Stimulated activated naive CD8-positive, alpha-beta T cell treated with anti-CD3 and anti-CD28 coated beads, Interleukin-15, Interleukin-2, amounts not matched to agents 100 ng/mL and 50 ng/mL, for 24 hours (primary cell): ENCODE measurements around the gene CDIPT.
A peak's percentile ranks its signal among the peaks of the same experiment; 100 is the strongest.
"Not testable (repeated sequence)": the region's sequence is repeated elsewhere in the genome, so short reads cannot be mapped to it uniquely, and the experiment has no call there.

Experiments
- H3K27ac Mint-ChIP-seq: one replicate; pipeline ENCODE4 v1.8.0; 2021; ENCODE audit warnings: mild to moderate bottlenecking, mixed read lengths
- H3K27me3 Mint-ChIP-seq: one replicate; pipeline ENCODE4 v1.8.0; 2021; ENCODE audit warnings: mixed read lengths
- H3K36me3 Mint-ChIP-seq: one replicate; pipeline ENCODE4 v1.8.0; 2021; ENCODE audit warnings: low read depth, mixed read lengths
- H3K4me1 Mint-ChIP-seq: one replicate; pipeline ENCODE4 v1.8.0; 2021; ENCODE audit warnings: low read depth, mixed read lengths
- H3K4me3 Mint-ChIP-seq: one replicate; pipeline ENCODE4 v1.8.0; 2021; ENCODE audit warnings: mild to moderate bottlenecking, mixed read lengths
- H3K9me3 Mint-ChIP-seq: one replicate; pipeline ENCODE4 v1.8.0; 2021; ENCODE audit warnings: mixed read lengths

The CDIPT gene, protein sequence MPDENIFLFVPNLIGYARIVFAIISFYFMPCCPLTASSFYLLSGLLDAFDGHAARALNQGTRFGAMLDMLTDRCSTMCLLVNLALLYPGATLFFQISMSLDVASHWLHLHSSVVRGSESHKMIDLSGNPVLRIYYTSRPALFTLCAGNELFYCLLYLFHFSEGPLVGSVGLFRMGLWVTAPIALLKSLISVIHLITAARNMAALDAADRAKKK

DNA sequence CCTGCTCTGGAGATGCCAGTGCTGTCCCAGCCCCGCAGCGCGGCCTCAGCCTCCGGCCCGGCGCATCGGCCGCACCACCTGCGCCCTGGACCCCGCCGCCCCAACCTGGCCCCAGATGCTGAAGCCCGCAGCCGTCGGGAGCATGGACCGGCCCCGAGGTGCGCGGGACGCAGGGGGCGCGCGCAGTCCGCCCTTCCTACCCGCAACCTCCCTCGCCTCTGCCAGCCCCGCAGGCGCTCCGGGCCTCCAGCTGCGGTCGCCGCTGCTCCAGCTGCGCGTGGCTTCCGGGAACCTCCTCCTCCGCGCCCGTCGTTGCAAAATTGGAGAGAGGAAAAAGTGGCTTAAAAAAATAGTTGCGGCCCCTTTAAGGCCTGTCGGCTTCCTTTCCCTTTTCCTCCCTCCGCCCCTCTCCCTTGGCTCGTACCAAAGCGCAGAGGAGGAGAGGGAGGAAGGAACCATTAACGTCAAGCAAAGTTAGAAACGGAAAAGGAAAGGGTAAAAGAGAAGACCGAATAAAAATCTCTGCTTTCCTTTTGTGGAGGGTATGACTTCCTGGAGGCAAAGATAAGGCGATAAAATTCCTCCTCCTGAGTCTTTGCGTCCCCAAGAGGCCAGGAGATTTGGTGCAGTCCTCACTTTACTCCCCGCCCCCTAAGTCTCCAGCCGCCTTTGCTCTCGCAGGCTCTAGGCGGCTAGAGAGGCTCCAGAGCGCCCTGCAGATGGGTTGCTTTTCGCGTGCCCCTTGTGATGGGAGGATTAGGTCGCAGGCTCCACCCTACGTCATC, at the start of gene CDIPT:
Gene CDIPT, minus strand, starts transcription at position 343 of the 785 bp plus-strand sequence. CDS start 369 bp downstream, outside the sequence.
- H3K9me3 Mint-ChIP-seq, result no peaks in the 10 kb centered on the region
- H3K36me3 Mint-ChIP-seq, result peaks cover 23% of the 10 kb centered on the region
- H3K27me3 Mint-ChIP-seq, result no peaks in the 10 kb centered on the region
- H3K4me3 Mint-ChIP-seq, result peak within 1 kb of the TSS; percentile 99
- peak within 1 kb of the TSS; percentile 100 for H3K27ac Mint-ChIP-seq
- H3K4me1 Mint-ChIP-seq, result peaks cover 18% of the 10 kb centered on the region

DNA sequence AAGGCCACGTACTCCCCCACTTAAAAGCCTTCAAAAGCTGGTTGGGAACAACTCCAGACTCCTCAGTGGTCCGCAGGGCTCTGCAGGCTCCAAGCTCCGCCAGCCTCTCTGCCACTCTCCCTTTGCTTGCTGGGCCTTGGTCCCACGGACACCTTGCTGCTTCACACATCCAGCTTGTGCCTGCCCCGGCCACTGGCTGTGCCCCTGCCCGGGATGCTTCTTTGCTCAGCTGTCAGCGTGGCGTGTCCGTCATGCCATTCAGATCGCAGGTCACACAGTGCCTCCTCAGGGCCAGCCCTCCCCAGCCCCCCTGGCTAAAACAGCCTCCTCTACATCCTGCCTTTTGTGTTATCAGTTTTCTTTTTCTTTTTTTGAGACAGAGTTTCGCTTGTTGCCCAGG, 49.1 kb upstream of the CDIPT start:
- Mint-ChIP-seq H3K4me3 (no peak overlapping the region), H3K27ac (no peak overlapping the region), H3K9me3 (no peaks in the 10 kb centered on the region), H3K36me3 (peaks cover 31% of the 10 kb centered on the region), H3K27me3 (no peaks in the 10 kb centered on the region), H3K4me1 (peaks cover 16% of the 10 kb centered on the region)

DNA sequence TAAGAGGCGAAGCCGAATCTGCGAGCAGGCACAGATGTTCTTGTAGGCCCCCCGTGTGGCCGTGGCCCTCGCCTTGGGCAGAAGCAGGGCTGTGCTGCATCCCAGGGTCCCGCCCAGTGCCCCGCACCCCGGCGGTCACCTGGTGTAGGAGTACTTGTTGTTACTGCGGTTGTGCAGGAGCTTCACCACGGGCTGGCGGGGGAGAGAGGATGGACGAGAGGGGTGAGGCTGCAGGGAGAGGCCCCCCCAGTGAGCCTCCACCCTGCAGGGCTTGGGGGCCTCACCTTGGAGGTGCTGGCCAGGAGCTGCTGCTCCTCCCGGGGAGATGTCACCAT, 48.6 kb upstream of the CDIPT start:
- Mint-ChIP-seq H3K27me3 (no peaks in the 10 kb centered on the region), H3K4me3 (no peak overlapping the region), H3K36me3 (peaks cover 27% of the 10 kb centered on the region), H3K9me3 (no peaks in the 10 kb centered on the region), H3K4me1 (peaks cover 13% of the 10 kb centered on the region), H3K27ac (no peak overlapping the region)

DNA sequence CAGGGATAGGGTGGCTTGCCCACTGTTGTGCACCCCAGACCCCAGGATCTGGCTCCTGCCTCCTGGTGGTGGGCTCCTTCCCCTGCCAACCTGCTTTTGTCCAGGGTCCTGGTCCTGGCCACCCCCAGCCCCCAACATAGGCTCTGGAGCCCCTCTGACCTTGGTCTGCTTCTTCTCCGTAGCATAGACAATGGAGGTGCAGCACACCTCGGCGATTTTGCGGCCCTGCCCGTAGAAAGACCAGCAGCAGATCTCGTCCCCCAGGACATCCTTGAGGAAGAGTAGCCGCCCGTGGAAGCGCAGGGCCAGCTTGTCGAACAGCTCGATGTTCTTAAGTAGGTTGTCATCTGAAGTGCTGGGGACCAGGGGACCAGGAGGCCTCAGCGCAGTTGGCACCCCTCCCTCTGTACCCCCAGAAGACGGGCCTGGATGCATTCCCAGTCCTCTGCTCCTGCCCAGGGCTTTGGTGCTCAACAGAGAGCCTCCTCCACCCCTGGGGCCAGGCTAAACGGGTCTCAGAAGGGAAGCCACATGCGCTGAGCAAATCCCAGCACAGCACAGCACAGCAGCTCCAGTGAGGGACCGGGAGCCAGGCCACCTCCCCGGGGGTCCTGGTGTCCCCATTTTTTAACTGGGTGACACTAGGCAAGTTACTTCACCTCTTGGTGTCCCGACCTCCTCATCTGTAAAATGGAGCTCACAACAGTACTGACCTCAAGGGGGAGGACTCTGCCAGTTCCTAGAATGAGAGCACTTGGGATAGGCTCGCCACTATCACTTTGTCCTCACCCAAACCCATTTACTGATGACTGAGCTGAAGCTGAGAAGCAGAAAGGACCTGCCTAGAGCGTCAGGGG, 48.0 kb upstream of the CDIPT start:
- H3K9me3 Mint-ChIP-seq, result no peaks in the 10 kb centered on the region
- no peaks in the 10 kb centered on the region for H3K27me3 Mint-ChIP-seq
- peaks cover 24% of the 10 kb centered on the region for H3K36me3 Mint-ChIP-seq
- peaks cover 8% of the 10 kb centered on the region for H3K4me1 Mint-ChIP-seq
- no peak overlapping the region for H3K4me3 Mint-ChIP-seq
- no peak overlapping the region for H3K27ac Mint-ChIP-seq

DNA sequence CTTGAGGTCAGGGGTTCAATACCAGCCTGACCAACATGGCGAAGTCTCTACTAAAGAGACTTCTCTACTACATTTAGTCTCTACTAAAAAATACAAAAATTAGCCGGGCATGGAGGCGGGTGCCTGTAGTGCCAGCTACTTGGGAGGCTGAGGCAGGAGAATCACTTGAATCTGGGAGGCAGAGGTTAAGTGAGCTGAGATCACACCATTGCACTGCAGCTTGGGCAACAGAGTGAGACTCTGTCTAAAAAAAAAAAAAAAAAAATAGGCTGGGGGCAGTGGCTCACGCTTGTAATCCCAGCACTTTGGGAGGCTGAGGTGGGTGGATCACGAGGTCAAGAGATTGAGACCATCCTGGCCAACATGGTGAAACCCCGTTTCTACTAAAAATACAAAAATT, 46.8 kb upstream of the CDIPT start:
- not testable (repeated sequence) for H3K27me3 Mint-ChIP-seq, H3K27ac Mint-ChIP-seq, H3K4me3 Mint-ChIP-seq, H3K4me1 Mint-ChIP-seq, H3K9me3 Mint-ChIP-seq
- H3K36me3 Mint-ChIP-seq, result peaks cover 14% of the 10 kb centered on the region

DNA sequence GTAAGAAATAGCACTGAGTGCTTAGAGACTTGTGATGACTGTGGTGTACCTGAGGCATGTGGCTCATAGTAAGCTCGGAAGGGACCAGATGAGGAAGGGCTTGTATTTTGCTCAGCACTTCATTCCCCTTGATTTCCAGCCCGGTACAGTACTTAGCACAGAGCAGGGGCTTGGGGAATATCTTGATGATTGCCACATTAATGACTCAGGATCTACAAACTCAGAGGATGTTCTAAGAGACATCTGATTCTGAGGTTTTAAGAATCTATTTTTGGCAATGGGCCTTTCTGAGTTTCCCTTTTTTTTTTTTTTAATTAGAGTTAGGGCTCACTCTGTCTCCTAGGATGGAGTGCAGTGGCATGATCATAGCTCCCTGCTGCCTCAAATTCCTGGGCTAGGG, 46.4 kb upstream of the CDIPT start:
- Mint-ChIP-seq H3K4me3 (no peak overlapping the region), H3K4me1 (no peaks in the 10 kb centered on the region), H3K36me3 (peaks cover 14% of the 10 kb centered on the region), H3K27me3 (no peaks in the 10 kb centered on the region), H3K9me3 (no peaks in the 10 kb centered on the region), H3K27ac (peak overlapping the region; percentile 37)

DNA sequence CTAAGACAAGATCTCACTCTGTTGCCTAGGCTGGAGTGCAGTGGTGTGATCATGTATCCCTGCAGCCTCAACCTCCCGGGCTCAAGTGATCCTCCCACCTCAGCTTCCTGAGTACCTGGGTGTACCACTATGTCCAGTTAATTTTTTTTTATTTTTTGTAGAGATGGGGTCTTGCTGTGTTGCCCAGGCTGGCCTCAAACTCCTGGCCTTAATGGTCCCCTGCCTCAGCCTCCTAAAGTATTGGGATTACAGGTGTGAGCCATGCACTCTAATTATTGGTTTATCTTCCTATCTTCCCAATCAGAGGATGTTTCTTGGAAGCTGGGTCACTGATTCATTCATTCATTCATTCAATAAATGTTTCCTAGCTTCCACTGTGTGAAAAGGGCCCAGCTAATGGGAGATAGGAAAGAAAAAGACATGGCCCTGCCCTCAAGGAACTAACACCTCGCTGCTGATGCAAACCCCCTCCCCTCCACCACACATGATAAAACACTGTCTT, 45.7 kb upstream of the CDIPT start:
- Mint-ChIP-seq H3K36me3 (peaks cover 14% of the 10 kb centered on the region), H3K4me1 (no peaks in the 10 kb centered on the region), H3K27ac (no peak overlapping the region), H3K27me3 (no peaks in the 10 kb centered on the region), H3K4me3 (no peak overlapping the region), H3K9me3 (no peaks in the 10 kb centered on the region)

DNA sequence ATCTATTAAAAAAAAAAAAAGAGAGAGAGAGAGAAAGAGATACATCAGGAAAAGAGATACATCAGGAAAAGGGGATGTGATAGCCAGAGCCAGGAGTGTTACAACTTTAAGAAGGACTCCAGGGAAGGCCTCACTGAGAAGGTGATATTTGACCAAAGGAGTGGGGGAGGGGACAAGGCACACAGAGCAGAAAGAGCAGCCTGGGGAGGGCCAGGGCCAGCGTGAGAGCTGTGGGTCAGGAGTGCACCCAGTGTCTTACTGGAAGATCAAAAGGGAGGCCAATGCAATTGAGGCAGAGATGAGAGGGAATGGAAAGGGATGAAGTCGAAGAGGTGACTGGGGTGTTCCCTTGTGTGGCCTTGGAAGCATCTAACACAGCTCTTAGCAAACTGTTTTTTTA, 44.9 kb upstream of the CDIPT start:
- Mint-ChIP-seq H3K9me3 (no peaks in the 10 kb centered on the region), H3K36me3 (peaks cover 8% of the 10 kb centered on the region), H3K27ac (no peak overlapping the region), H3K4me1 (peaks cover 4% of the 10 kb centered on the region), H3K4me3 (no peak overlapping the region), H3K27me3 (no peaks in the 10 kb centered on the region)

DNA sequence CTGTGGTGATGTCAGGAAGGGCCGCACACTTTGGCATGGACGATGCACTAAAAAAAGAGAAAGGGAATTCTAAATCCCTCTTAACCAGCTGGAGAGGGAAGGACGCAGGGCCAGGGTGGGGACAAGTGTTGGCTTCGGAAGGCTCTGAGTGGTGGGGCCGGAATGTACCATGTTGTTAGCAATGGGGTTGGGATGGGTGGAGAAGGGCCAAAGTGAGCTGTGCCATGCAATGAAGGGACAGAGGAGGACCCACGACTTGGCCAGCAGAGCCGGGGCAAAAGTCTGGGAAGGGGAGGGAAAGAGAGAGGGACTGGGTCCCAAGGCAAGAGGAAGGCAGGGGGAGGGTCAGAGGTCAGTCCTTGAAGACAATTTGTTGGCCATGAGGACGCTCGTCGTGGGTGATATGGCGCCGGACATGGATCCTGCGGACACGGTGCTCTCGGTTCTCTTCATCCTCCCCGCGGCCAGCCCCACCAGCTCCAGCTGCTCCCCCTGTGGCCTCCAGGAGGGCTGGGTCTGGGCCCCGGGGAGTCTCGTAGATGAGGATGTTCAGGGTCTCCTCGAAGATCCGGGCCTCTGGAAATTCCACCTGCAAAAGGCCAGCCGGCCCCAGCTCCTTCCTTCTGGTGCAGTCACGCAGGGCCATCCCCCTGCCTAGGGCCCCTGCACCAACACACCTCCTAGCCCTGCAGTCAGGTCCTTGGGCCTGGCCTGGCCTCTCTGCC, 43.7 kb upstream of the CDIPT start:
- Mint-ChIP-seq H3K27me3 (no peaks in the 10 kb centered on the region), H3K36me3 (peaks cover 5% of the 10 kb centered on the region), H3K4me3 (no peak overlapping the region), H3K4me1 (peaks cover 4% of the 10 kb centered on the region), H3K9me3 (no peaks in the 10 kb centered on the region), H3K27ac (no peak overlapping the region)

DNA sequence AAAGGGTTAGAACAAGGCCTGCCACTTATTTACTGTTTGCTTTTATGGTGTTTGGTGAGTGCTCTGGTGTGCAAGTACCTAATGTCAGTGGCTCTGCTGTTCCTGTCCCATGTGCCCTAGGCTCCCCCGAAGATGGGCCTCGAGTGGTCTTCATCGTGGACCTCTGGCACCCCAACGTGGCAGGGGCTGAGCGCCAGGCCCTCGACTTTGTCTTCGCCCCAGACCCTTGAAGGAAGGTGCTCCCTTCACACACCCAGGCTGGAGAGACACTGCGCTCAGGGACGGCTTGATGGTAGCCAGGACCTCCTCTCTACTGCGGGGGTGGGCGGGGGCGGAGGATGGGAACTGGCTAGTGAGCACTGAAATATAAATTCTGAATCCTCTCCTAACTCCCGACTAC, 42.6 kb upstream of the CDIPT start:
- Mint-ChIP-seq H3K9me3 (no peaks in the 10 kb centered on the region), H3K27me3 (no peaks in the 10 kb centered on the region), H3K27ac (no peak overlapping the region), H3K4me1 (peaks cover 6% of the 10 kb centered on the region), H3K4me3 (no peak overlapping the region), H3K36me3 (peaks cover 5% of the 10 kb centered on the region)

DNA sequence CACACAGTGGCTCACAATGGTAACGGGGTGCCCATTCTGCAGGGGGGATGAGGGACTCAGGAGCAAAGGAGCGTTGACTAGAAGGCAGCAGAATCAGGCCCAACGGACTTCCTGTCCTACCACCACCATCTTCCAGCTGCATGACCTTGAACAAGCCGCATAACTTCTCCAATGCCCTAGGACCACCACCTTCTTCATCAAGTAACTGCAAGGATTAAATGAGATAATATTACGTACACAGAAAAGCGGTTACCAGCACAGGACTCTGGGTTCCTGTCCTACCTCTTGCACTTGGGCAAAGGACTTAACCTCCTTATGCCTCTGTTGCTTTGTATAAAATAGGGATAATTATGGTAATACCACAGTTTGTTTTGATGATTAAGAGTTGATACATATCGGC, 41.9 kb upstream of the CDIPT start:
- H3K9me3 Mint-ChIP-seq, result no peaks in the 10 kb centered on the region
- no peak overlapping the region for H3K27ac Mint-ChIP-seq
- no peaks in the 10 kb centered on the region for H3K27me3 Mint-ChIP-seq
- no peak overlapping the region for H3K4me3 Mint-ChIP-seq
- peaks cover 10% of the 10 kb centered on the region for H3K4me1 Mint-ChIP-seq
- H3K36me3 Mint-ChIP-seq, result peaks cover 5% of the 10 kb centered on the region

DNA sequence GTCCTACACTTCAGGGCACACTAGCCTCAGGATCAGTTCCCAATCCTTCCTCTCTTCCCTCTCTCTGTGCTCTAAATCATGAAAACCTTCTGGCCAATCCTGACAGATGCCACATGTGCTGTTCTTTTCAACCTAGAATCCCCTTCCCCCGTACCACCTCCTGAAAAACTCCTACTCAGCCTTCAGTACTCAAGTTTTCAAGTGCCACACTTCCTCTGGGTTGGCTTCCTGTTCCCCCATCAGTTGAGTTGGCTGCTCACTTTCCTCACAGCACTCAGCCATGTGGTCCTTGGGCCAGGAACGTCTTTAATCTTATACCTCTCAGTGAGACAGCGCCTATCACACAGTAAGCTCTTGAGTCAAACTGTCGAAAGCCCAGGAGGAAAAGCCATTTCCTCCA, 40.6 kb upstream of the CDIPT start:
- H3K4me1 Mint-ChIP-seq, result peaks cover 10% of the 10 kb centered on the region
- H3K4me3 Mint-ChIP-seq, result no peak overlapping the region
- H3K27ac Mint-ChIP-seq, result no peak overlapping the region

DNA sequence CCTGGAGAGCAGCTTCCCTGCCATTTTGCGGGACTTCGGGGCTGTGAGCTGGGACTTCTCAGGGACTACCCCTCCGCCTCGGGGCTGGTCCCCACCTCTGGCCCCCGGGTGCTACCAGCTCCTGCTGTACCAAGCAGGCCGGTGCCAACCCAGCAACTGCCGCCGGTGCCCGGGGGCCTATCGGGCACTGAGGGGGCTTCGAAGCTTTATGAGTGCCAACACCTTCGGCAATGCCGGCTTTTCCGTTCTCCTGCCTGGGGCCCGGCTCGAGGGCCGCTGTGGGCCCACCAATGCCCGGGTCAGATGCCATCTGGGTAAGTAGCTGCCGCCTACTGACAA, 38.5 kb upstream of the CDIPT start:
- no peaks in the 10 kb centered on the region for H3K9me3 Mint-ChIP-seq
- H3K4me1 Mint-ChIP-seq, result peaks cover 10% of the 10 kb centered on the region
- H3K36me3 Mint-ChIP-seq, result no peaks in the 10 kb centered on the region
- H3K4me3 Mint-ChIP-seq, result peak overlapping the region; percentile 49
- H3K27ac Mint-ChIP-seq, result no peak overlapping the region
- H3K27me3 Mint-ChIP-seq, result peaks cover 22% of the 10 kb centered on the region

More for the DNA sequence above, 40.6 kb upstream of the CDIPT start:
- H3K36me3 Mint-ChIP-seq, result no peaks in the 10 kb centered on the region
- H3K9me3 Mint-ChIP-seq, result no peaks in the 10 kb centered on the region
- H3K27me3 Mint-ChIP-seq, result peaks cover 5% of the 10 kb centered on the region

DNA sequence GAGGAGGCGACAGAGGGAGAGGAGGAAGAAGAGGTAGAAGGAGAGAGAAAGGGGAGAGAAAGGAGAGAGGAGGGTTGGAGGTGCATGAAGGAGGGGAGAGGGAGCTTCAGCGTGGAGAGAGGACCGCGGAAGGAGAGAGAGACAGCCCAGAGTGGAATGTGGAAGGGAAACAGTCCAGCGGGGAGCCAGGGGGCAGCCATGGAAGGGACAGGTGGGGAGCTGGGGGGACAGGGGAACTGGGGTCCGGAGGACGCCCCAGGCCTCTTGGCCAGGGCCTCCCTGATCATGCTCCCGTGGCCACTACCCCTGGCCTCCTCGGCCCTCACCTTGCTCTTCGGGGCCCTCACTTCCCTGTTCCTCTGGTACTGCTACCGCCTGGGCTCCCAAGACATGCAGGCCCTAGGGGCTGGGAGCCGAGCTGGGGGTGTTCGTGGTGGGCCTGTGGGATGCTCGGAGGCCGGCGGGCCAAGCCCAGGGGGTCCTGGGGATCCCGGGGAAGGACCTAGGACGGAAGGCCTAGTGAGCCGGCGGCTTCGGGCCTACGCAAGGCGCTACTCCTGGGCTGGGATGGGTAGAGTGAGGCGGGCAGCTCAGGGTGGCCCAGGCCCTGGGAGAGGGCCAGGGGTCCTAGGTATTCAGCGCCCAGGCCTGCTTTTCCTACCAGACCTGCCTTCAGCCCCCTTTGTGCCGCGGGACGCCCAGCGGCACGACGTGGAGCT, 38.0 kb upstream of the CDIPT start:
- peak overlapping the region; percentile 87 for H3K4me3 Mint-ChIP-seq
- no peak overlapping the region for H3K27ac Mint-ChIP-seq

More for the DNA sequence above, 38.0 kb upstream of the CDIPT start:
- Mint-ChIP-seq H3K9me3 (no peaks in the 10 kb centered on the region), H3K36me3 (no peaks in the 10 kb centered on the region), H3K4me1 (peaks cover 10% of the 10 kb centered on the region), H3K27me3 (peaks cover 24% of the 10 kb centered on the region)
